ELR (cell line): ENCODE measurements around the gene CPLANE1.
"Not testable (repeated sequence)": the region's sequence is repeated elsewhere in the genome, so short reads cannot be mapped to it uniquely, and the experiment has no call there.

ENCODE experiments used
- DNase-seq: peaks from one replicate; pipeline ENCODE4 v3.0.0-alpha.2; 2015; ENCODE audit warnings: low read depth

The CPLANE1 gene

GRCh38 chr5:37248970-37249814 is at the start of gene CPLANE1:
CPLANE1 (minus strand) TSS chr5:37249376; CDS start chr5:37247698, 1,678 bp downstream.
- DNase-seq: peak; percentile 79

- DNase-seq: not testable (repeated sequence)
Measured at GRCh38 chr5:37296313-37296712, 47.1 kb upstream of the CPLANE1 start.

GRCh38 chr5:37283214-37283820 is 34.1 kb upstream of the CPLANE1 start:
- no peak for DNase-seq

GRCh38 chr5:37275511-37275910 is 26.3 kb upstream of the CPLANE1 start:
- DNase-seq: no peak

GRCh38 chr5:37272511-37272910 is 23.3 kb upstream of the CPLANE1 start:
- DNase-seq: peak; percentile 66

DNA sequence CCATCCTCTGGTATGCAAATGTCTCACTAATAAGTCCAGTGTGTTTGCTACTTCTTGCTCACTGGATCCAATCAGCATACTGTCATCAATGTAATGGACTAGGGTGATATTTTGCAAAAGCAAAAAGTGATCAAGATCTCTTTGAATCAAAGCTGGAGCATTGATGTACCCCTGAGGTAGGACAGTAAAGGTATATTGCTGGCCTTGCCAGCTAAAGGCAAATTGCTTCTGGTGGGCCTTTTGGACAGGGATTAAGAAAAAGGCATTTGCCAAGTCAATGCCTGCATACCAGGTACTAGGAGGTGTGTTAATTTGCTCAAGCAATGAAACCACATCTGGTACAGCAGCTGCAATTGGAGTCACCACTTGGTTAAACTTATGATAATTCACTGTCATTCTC is 18.9 kb upstream of the CPLANE1 start:
- not testable (repeated sequence) for DNase-seq

GRCh38 chr5:37255774-37256358 is 6.7 kb upstream of the CPLANE1 start:
- no peak for DNase-seq

DNA sequence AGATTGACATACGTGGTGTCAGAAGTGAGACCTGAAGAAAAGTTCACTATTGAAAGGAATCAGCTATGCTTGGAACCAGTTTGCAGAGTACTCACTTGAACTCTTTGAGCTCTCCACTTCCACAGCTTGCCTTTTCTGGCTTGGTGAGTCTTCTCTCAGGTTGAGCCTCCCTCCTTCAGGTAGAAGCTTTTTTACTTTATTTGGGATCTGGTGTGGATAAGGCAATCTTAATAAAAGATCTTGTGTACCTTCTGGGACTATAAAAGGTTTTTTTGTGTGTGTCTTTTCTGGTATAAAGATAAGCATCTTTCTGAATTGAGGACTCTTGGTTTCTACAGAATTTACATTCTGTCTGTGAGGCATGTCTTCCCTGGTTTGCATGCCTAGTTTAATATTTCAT is 5.4 kb upstream of the CPLANE1 start:
- DNase-seq: no peak

GRCh38 chr5:37251665-37252064 is 2.5 kb upstream of the CPLANE1 start:
- DNase-seq: no peak

DNA sequence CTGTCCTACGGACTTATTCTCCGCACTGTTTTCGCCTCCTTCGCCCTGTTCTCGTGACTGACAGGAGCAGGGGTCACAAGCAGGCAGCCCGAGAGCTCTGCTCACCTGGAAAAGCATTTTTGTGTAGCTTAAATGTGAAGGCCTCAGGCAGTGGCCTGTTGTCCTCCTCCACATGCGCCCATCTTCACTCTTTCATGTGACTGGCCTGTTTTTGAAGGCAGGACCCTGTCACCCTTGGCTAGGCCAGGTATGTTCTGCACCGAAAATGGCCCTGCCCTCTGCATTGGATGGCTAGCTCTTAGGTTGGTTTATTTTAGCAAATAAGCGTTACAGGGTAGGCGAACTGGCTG is 614 bp upstream of the CPLANE1 start:
- DNase-seq: no peak

- DNase-seq: peak; percentile 43
Measured at GRCh38 chr5:37248421-37248969, 681 bp downstream of the CPLANE1 start.

- no peak for DNase-seq
Measured at GRCh38 chr5:37247496-37247895, 1.7 kb downstream of the CPLANE1 start.

DNA sequence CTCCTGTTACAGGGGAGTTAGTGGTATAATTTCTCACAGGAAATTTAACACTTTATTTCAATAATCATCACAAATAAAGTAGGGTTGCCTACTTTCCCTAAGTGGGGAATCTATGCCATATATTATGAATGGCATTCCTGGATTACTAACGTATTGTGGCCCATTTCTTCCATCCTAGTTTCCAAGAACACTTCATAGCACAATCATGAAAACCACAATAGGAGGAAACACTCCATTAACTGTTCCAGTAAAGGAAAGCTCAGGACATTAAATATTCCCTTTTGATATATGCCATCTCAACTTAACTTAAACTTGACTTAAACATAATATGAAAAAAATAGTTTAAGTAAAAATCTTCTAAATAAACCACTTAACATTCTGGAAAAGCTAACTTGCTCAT is 2.1 kb downstream of the CPLANE1 start:
- no peak for DNase-seq

DNA sequence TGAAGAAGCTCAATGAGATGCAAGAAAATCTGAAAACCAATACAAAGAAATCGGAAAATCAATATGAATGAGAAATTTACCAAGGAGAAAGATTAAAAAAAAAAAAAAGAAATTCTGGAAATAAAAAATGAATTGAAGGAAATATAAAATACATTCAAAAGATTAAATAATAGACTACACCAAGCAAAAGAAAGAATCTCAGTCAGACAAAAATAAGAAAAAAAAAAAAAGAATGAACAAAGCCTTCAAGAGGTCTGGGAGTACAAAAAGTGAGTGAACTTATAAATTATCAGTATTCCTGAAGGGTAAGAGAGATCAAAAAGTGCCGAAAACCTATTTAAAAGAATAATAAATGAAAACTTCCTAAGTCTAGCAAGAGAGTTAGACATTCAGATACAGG is 14.9 kb downstream of the CPLANE1 start:
- no peak for DNase-seq

GRCh38 chr5:37226377-37226776 is 22.8 kb downstream of the CPLANE1 start:
- no peak for DNase-seq

- DNase-seq: no peak
Measured at GRCh38 chr5:37222181-37222580, 27.0 kb downstream of the CPLANE1 start.

DNA sequence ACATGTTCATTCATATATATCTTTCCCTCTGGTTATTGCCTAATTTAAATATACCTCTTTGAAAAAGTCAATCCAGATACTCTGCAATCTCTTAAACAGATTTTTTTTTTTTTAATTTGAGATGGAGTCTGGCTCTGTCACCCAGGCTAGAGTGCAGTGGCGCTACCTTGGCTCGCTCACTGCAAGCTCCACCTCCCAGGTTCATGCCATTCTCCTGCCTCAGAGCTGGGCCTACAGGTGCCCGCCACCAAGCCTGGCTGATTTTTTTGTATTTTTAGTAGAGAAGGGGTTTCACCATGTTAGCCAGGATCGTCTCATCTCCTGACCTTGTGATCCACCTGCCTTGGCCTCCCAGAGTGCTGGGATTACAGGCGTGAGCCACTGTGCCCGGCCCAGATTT is 28.8 kb downstream of the CPLANE1 start:
- DNase-seq: not testable (repeated sequence)

DNA sequence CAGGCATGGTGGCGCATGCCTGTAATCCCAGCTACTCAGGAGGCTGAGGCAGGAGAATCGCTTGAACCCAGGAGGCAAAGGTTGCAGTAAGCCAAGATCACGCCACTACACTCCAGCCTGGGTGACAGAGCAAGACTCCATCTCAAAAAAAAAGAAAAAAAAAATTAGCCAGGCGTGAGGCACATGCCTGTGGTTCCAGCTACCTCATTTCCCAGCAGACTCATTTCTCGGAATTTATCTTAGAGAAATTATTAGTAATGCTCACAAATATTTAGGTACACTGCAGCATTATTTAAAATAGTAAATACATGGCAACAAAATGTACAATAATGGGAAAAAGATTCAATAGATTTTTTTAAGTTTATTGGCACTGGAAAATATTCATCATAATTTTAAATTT is 29.8 kb downstream of the CPLANE1 start:
- DNase-seq: peak; percentile 62

- DNase-seq: no peak
Measured at GRCh38 chr5:37217976-37218375, 31.2 kb downstream of the CPLANE1 start.

- no peak for DNase-seq
Measured at GRCh38 chr5:37214550-37214949, 34.6 kb downstream of the CPLANE1 start.

- DNase-seq: no peak
Measured at GRCh38 chr5:37212096-37212495, 37.1 kb downstream of the CPLANE1 start.

GRCh38 chr5:37211661-37212060 is 37.5 kb downstream of the CPLANE1 start:
- no peak for DNase-seq
